SU-DHL-6 (cell line): ENCODE measurements around the gene KBTBD8.

Source experiments
- CTCF ChIP-seq: fragments of 200-600 bp; sonication (generic); IDR thresholded peaks from one replicate; pipeline ENCODE4 v1.5.1; 2017; ENCODE audit warnings: antibody characterized with exemption, mild to moderate bottlenecking, low read length, moderate library complexity; ENCODE audit not compliant: insufficient read depth, poor library complexity, severe bottlenecking
- EZH2phosphoT487 ChIP-seq: fragments of 200-600 bp; sonication (generic), shearing (Covaris generic); conservative IDR thresholded peaks from 2 replicates; pipeline ENCODE4 v1.6.1; 2018; ENCODE audit warnings: mild to moderate bottlenecking, antibody characterized with exemption, low read length, moderate library complexity, mixed read lengths

GRCh38 chr3:66996696-66997095 is 1.4 kb upstream of the KBTBD8 start:
- TF ChIP-seq CTCF = no peak
- no peak for TF ChIP-seq EZH2phosphoT487
